Stimulated activated CD4-positive, alpha-beta T cell treated with anti-CD3 and anti-CD28 coated beads, Interleukin-15, amount 100 ng/mL, for 1 hour (primary cell): ENCODE data around the gene C3orf52.
"Not testable (repeated sequence)": the region's sequence is repeated elsewhere in the genome, so short reads cannot be mapped to it uniquely, and the experiment has no call there.

Experiments
- DNase-seq, 2 donors: peaks; one replicate each; pipeline ENCODE4 v3.0.0-alpha.2; 2020; ENCODE audit warnings: low read depth in 1 of 2, low spot score in 1 of 2

Gene C3orf52

GRCh38 chr3:112086076-112086854 is at the start of gene C3orf52:
C3orf52 (plus strand) TSS chr3:112086389; CDS start chr3:112086408, 19 bp downstream.
- peak; percentile 12 to 31 for DNase-seq

- DNase-seq: not testable (repeated sequence)
These were observed 49.0 kb upstream of the C3orf52 start for GRCh38 chr3:112037194-112037593.

- no peak for DNase-seq
These were observed 47.3 kb upstream of the C3orf52 start for GRCh38 chr3:112038863-112039262.

DNA sequence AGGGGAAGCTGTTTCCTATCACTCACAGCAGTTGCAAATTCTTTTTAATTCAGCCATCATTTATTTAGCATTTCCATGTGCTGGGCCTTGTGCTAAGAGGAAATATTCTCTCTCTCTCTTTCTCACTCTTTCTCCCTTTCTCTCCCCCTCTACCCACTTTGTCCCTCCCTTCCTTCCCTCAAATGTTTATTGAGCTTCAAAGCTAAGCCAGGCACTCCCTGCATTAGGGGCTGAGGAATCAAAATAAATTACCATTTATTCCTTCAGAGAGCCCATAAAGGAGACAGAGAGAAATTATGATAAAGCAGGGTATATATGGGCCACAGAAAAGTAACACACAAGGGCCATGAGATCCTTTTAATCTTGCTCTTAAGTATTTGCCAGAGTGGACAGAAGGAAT is 44.9 kb upstream of the C3orf52 start:
- no peak for DNase-seq

GRCh38 chr3:112042842-112043280 is 43.3 kb upstream of the C3orf52 start:
- DNase-seq: no peak

GRCh38 chr3:112043621-112044201 is 42.5 kb upstream of the C3orf52 start:
- DNase-seq: no peak

DNA sequence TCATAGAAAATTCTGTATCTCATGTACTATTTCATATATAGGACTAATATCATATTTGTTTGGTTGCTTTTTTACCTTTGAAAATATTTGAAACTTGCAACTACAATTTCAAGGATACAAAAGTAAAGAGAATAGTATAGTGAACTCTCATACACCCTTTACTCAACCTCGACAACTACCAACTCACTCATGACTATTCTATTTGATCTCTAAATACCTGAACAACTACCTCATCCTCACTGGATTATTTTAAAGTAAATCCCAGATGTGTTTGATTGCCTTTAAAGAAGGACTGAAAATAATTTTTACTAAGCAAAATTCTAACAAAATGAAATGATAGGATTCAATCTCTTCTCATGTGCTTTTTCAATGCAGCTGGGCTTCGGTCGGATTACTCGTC is 39.6 kb upstream of the C3orf52 start:
- DNase-seq: no peak

DNA sequence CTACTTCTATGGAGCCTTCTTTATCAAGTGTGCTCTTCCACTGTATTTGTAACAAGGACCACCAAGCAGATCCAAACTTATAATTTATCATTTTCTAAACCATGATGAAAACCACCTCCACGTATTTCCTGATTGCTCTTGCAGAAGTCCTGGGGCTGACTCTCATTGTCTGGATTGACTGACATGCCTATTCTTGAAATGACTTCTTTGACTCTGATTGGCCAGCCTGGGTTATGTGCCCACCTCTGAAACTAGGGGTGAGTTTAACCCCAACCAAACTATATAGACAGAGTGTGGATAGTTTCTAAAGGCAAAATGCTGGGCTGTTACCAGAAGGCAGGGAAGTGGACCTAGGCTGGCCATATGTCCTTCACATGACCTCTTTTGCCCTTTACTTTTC is 38.9 kb upstream of the C3orf52 start:
- no peak for DNase-seq

DNA sequence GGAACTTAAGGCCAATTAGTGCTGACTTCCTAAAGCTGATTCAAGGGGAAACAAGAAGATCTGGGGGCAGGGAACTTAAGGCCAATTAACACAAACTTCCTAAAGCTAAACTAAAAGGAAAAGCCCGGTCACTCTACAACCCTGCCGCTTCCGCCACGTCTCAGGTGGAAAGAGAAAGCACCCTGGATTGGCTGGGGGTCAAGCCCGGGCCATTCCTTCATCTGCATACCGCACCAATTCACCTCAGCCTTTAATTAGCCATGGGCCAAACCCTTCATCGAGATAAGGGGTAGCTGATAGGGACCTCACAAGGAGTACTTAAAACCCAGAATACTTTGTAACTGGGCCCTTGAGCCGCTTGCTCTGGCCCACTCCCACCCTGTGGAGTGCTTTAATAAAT is 37.3 kb upstream of the C3orf52 start:
- no peak for DNase-seq

DNA sequence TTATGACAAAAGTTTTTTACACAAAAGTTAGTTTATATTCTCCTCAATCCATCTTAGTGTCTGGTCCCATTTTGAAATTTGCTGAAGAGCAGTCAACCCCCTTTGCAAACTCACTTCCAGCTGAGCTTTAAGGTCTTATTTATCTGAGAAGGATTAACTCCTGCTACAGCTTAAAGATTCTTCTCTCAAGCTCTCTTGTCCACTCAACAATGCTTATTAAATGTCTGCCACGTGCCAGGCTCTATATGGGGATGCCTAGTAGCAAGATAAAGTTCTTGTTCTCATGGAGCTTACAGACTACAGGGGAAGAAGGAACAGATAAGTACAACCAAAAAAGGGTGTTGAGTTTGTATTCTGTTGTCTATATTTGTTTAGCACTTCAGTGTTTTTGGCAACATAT is 33.0 kb upstream of the C3orf52 start:
- DNase-seq: no peak

GRCh38 chr3:112056451-112056929 is 29.7 kb upstream of the C3orf52 start:
- no peak for DNase-seq

GRCh38 chr3:112059497-112059896 is 26.7 kb upstream of the C3orf52 start:
- no peak for DNase-seq

DNA sequence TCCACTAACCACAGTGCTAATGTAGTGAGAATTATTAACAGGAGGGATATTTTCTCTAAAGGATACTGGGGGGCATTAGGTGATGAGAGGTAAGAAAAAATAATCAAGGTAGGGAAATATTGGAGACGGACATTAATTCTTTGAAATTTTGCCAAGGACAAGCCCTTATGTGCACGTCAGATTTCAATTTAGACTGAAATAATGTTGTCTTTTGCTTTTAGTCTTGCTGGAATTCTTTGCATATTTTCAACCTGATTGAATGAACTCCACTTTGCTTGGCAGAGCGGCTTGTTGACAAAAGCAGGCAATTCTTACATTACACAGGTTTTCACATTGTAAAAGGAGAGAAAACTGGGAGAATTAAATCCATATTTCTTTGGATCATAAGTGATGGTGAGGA is 25.0 kb upstream of the C3orf52 start:
- no peak for DNase-seq

- DNase-seq: peak in 1 of 2 donors; percentile 48
These were observed 13.7 kb upstream of the C3orf52 start for GRCh38 chr3:112072387-112073060.

DNA sequence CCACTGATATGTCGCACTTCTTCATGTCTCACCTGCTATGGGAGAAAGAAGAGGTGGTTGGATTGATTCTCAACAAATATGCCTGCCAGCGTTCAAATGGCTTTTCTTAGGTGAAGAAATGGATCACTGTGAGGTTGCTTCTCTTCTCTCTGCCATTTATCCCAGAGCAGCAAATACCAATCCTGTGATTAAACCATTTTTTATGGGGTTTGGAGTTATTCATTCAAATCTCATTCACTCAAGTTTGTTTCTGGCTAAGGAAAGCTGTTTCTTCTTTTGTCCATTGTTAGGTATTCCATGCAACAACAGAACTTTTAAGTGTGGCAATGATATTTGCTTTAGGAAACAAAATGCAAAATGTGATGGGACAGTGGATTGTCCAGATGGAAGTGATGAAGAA is 12.2 kb upstream of the C3orf52 start:
- DNase-seq: no peak

DNA sequence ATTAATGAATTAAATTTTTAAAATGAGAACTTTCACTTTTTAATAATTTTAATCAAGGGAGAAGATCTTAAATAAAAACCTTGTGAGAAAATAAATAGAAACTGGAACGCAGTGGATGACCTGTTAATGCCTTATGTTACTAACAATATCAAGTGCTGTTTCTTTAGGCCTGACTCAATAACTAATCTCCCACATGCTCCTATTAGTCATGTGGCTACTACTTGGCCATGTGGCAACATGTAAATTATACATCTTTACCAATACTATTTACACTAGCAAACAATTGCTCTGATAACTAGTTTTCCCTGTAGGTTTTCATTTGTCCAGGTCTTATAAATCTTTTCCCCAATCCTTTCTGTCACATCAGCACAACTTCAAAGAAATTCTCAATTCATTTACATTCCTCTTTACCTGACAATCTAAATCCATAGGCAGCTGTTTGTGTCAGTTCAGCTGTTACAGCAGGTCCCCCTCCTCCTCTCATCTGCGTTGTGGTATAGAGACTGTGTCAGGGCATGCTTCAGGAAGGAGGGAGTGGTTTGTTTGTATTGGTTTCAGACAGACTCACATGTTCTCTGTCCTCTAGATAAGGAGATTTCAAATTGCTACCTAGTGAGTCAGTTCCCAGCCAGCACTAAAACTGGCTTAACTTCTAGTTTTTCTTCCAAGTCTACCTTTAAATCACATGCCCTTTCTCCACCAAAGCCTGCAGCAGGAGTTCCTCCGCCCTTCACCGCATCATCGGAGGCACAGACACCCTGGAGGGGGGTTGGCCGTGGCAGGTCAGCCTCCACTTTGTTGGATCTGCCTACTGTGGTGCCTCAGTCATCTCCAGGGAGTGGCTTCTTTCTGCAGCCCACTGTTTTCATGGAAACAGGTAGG is 11.3 kb upstream of the C3orf52 start:
- no peak for DNase-seq

- DNase-seq: no peak
These were observed 7.8 kb upstream of the C3orf52 start for GRCh38 chr3:112078125-112079083.

- DNase-seq: no peak
These were observed 3.0 kb upstream of the C3orf52 start for GRCh38 chr3:112083239-112083638.

GRCh38 chr3:112084980-112085705 is 1.0 kb upstream of the C3orf52 start:
- no peak for DNase-seq
